ENCODE measurements around the gene CROT. TPM values are rescaled to one million over a fixed set of nuclear protein-coding genes. Genes with fewer than 3 reads are reported as not detected.

The CROT gene
- total and polyA plus RNA-seq, 2 donors from 2014 or later, result 17.0 to 23.2 TPM

GRCh38 chr7:87395442-87396020, 50.1 kb downstream of the CROT start:
- intact Hi-C loops (cut with DNase I), result no loop called here
- TF ChIP-seq, protein P1, sequence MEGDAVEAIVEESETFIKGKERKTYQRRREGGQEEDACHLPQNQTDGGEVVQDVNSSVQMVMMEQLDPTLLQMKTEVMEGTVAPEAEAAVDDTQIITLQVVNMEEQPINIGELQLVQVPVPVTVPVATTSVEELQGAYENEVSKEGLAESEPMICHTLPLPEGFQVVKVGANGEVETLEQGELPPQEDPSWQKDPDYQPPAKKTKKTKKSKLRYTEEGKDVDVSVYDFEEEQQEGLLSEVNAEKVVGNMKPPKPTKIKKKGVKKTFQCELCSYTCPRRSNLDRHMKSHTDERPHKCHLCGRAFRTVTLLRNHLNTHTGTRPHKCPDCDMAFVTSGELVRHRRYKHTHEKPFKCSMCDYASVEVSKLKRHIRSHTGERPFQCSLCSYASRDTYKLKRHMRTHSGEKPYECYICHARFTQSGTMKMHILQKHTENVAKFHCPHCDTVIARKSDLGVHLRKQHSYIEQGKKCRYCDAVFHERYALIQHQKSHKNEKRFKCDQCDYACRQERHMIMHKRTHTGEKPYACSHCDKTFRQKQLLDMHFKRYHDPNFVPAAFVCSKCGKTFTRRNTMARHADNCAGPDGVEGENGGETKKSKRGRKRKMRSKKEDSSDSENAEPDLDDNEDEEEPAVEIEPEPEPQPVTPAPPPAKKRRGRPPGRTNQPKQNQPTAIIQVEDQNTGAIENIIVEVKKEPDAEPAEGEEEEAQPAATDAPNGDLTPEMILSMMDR (IDR thresholded peaks at IDR 0.05; ENCODE audit: borderline replicate concordance, extremely low read depth, insufficient read depth), result no peak
- no peak overlapping the region for H3K27ac ChIP-seq (ENCODE audit: low read depth in 2 of 2, low read length in 2 of 2)
- H3K4me1 ChIP-seq (ENCODE audit: control insufficient read depth in 2 of 3, insufficient read depth in 2 of 3, low read depth in 1 of 3, low read length in 3 of 3), result no peaks in the 10 kb centered on the region
- H3K9me3 ChIP-seq (ENCODE audit: control insufficient read depth in 2 of 3, insufficient read depth in 1 of 3, low read length in 3 of 3), result no peaks in the 10 kb centered on the region
- no peak overlapping the region for H3K4me3 ChIP-seq (ENCODE audit: low read length in 3 of 3)
- FAIRE-seq (no peak), DNase-seq (no peak)
- H3K9ac ChIP-seq (ENCODE audit: low read length in 3 of 3), result no peak overlapping the region
- peaks cover 0 to 15% (median 3%) of the 10 kb centered on the region in 3 donors for H3K36me3 ChIP-seq (ENCODE audit: control insufficient read depth in 2 of 3, insufficient read depth in 3 of 3, low read length in 3 of 3)
- no peaks in the 10 kb centered on the region for H3K27me3 ChIP-seq (ENCODE audit: control insufficient read depth, insufficient read depth, low read length)

DNA sequence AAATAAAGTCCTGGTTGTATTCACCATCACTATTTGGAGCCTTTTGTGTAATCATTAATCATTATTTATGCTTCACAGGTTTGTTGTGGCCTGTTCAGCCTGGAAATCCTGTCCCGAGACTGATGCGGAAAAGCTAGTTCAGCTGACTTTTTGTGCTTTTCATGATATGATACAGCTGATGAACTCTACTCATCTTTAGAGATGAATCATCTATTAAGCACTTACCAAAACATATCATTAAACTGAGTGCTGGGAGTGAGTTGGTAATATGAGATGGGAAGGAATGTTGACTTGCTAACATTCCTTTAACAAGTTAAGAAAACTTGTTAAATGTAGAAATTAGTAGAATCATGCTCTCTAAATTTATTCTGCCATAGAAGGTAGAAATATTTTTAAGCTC, 53.0 kb downstream of the CROT start:
- FAIRE-seq (no peak), DNase-seq (peak in 2 of 5 donors; percentile 48 to 49)
- Histone ChIP-seq H3K36me3 (ENCODE audit: control insufficient read depth in 2 of 3, insufficient read depth in 3 of 3, low read length in 3 of 3) (peaks cover 0 to 15% (median 0%) of the 10 kb centered on the region in 3 donors), H3K9me3 (ENCODE audit: control insufficient read depth in 2 of 3, insufficient read depth in 1 of 3, low read length in 3 of 3) (no peaks in the 10 kb centered on the region), H3K27me3 (ENCODE audit: control insufficient read depth, insufficient read depth, low read length) (no peaks in the 10 kb centered on the region), H3K27ac (ENCODE audit: low read depth in 2 of 2, low read length in 2 of 2) (no peak overlapping the region), H3K4me1 (ENCODE audit: control insufficient read depth in 2 of 3, insufficient read depth in 2 of 3, low read depth in 1 of 3, low read length in 3 of 3) (no peaks in the 10 kb centered on the region), H3K4me3 (ENCODE audit: low read length in 3 of 3) (no peak overlapping the region), H3K9ac (ENCODE audit: low read length in 3 of 3) (no peak overlapping the region)
- TF ChIP-seq, protein P1 (IDR thresholded peaks at IDR 0.05; ENCODE audit: borderline replicate concordance, extremely low read depth, insufficient read depth), result no peak
- intact Hi-C loops (cut with DNase I), result no loop called here

GRCh38 chr7:87404674-87405073, 59.2 kb downstream of the CROT start:
- DNase-seq (no peak), FAIRE-seq (no peak)
- Histone ChIP-seq H3K4me1 (ENCODE audit: control insufficient read depth in 2 of 3, insufficient read depth in 2 of 3, low read depth in 1 of 3, low read length in 3 of 3) (no peaks in the 10 kb centered on the region), H3K27ac (ENCODE audit: low read depth in 2 of 2, low read length in 2 of 2) (no peak overlapping the region), H3K4me3 (ENCODE audit: low read length in 3 of 3) (no peak overlapping the region), H3K27me3 (ENCODE audit: control insufficient read depth, insufficient read depth, low read length) (no peaks in the 10 kb centered on the region), H3K9ac (ENCODE audit: low read length in 3 of 3) (no peak overlapping the region), H3K9me3 (ENCODE audit: control insufficient read depth in 2 of 3, insufficient read depth in 1 of 3, low read length in 3 of 3) (no peaks in the 10 kb centered on the region), H3K36me3 (ENCODE audit: control insufficient read depth in 2 of 3, insufficient read depth in 3 of 3, low read length in 3 of 3) (no peaks in the 10 kb centered on the region)
- TF ChIP-seq, protein P1 (IDR thresholded peaks at IDR 0.05; ENCODE audit: borderline replicate concordance, extremely low read depth, insufficient read depth), result no peak
- intact Hi-C loops (cut with DNase I), result no loop called here

DNA sequence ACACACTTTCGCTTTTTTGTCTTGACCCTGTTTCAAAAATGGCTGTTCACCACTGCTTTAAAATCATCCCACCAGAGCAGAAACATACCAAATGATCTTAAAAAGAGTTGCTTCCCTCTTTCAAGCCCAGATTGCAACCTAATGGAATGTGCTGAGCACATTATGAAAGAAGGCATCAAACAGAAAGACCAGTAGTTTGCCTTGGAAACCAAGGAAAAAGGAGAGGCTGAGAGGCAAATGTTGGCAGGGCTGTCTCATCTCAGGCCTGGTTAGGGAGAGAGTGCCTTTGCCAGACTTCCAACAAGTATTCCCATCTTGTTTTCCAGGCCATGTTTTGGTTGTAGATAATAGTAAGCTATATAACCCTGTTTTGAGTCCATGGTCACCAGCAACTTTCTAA, 65.7 kb downstream of the CROT start:
- intact Hi-C loops (cut with DNase I), result no loop called here
- FAIRE-seq, result no peak
- Histone ChIP-seq H3K4me3 (ENCODE audit: low read length in 3 of 3) (no peak overlapping the region), H3K9ac (ENCODE audit: low read length in 3 of 3) (no peak overlapping the region), H3K4me1 (ENCODE audit: control insufficient read depth in 2 of 3, insufficient read depth in 2 of 3, low read depth in 1 of 3, low read length in 3 of 3) (no peaks in the 10 kb centered on the region), H3K36me3 (ENCODE audit: control insufficient read depth in 2 of 3, insufficient read depth in 3 of 3, low read length in 3 of 3) (no peaks in the 10 kb centered on the region), H3K27ac (ENCODE audit: low read depth in 2 of 2, low read length in 2 of 2) (no peak overlapping the region), H3K27me3 (ENCODE audit: control insufficient read depth, insufficient read depth, low read length) (no peaks in the 10 kb centered on the region), H3K9me3 (ENCODE audit: control insufficient read depth in 2 of 3, insufficient read depth in 1 of 3, low read length in 3 of 3) (no peaks in the 10 kb centered on the region)
- TF ChIP-seq, protein P1 (IDR thresholded peaks at IDR 0.05; ENCODE audit: borderline replicate concordance, extremely low read depth, insufficient read depth), result no peak
- no peak for DNase-seq

All from kidney (tissue), 14 donors.